ENCODE measurements around the gene HPSE.

DNA sequence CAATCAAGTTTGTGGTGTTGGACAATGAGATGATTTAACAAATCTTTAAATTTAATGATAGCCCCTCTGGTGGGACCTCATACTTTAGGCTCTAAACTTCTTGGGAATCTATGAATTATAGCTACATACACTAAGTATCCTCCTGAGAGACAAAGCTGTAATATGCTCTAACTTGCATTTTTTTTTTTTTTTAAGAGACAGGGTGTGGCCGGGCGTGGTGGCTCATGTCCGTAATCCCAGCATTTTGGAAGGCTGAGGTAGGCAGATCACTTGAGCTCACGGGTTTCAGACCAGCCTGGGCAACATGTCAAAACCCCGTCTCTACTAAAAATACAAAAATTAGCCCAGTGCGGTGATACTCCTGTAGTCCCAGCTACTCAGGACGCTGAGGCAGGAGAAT, 26.7 kb downstream of the HPSE start:
- TF ChIP-seq POLR2AphosphoS5 (IDR thresholded peaks at IDR 0.05; ENCODE audit: low read depth, low read length) = no peak
- no peak for TF ChIP-seq POLR2A (IDR thresholded peaks at IDR 0.05; ENCODE audit: low read depth, low read length)
- TF ChIP-seq TAF1 (IDR thresholded peaks at IDR 0.05; ENCODE audit: borderline replicate concordance, low read depth, low read length) = no peak

Measured in GM12892 (cell line).